ENCODE measurements around the gene TGOLN2. TPM values are rescaled to one million over a fixed set of nuclear protein-coding genes. Genes with fewer than 3 reads are reported as not detected.
A peak's percentile ranks its signal among the peaks of the same experiment; 100 is the strongest.
"Not testable (repeated sequence)": the region's sequence is repeated elsewhere in the genome, so short reads cannot be mapped to it uniquely, and the experiment has no call there.

Gene TGOLN2
- total RNA-seq, 1 donor from 2014 or later = 119 TPM

DNA sequence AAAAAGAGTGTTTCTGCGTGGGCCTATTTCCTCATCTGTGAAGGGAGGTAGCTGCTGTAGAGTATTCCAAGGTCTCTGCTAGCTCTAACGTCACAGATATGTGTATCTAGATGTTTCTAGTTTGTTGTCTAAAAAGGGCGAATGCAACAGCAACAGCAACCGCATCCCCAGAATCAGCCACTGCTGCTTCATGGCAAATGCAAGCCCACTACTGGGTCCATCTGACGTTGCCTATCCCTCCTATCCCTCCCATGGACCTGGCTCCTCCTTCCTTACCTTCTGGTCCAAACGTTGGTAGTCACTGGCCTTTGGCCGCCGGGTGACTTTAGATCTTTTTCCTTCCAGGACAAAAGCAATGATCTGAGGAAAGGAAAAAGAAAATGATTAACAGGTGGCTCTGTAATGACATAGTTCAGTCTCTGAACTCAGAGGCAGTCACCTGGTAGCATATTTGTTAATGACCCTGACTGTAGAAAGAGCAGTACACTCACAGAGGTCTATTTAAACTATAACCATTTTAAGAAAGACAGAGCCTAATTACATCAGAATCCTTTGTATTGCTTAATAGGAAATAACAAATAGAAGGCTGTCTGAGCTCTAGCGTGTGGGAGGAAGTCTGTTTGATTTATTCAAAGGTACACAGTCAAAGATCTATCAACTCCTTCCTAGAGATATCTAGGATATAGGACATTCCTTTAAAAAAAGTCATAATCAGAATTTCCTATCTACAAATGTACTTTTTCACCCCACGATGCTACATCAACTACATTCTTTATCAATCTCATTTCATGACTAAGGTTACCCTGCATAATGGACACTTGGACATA lies 2.9 kb downstream of the TGOLN2 start:
- Mint-ChIP-seq H3K36me3 (ENCODE audit: low read depth) (peaks cover 83% of the 10 kb centered on the region), H3K9me3 (no peaks in the 10 kb centered on the region), H3K4me1 (peaks cover 88% of the 10 kb centered on the region), H3K4me3 (peak overlapping the region; percentile 99), H3K27ac (no peak overlapping the region), H3K27me3 (no peaks in the 10 kb centered on the region)
- no peak for DNase-seq
- POLR2A ChIA-PET = interaction anchor here (0.6 to 3.4 kb wide), 5 partner anchors 94 to 1174 kb away, joined by 3 to 30 read pairs (median 5); partner anchors contain the start of genes RNF181 and SH2D6
- intact Hi-C loops (cut with micrococcal nuclease) = loop anchor here (5.0 to 10.0 kb wide), 4 partner anchors 292 to 1300 kb away; partner anchors contain the start of genes CHMP3, IMMT, MRPL35 and RNF103
- CTCF ChIA-PET = interaction anchor here (1.9 kb wide), 1 partner anchor 227 kb away, joined by 6 read pairs; no protein-coding TSS in a partner anchor
- ATAC-seq (ENCODE audit: low read depth) = no peak
- TF ChIP-seq, protein P1, sequence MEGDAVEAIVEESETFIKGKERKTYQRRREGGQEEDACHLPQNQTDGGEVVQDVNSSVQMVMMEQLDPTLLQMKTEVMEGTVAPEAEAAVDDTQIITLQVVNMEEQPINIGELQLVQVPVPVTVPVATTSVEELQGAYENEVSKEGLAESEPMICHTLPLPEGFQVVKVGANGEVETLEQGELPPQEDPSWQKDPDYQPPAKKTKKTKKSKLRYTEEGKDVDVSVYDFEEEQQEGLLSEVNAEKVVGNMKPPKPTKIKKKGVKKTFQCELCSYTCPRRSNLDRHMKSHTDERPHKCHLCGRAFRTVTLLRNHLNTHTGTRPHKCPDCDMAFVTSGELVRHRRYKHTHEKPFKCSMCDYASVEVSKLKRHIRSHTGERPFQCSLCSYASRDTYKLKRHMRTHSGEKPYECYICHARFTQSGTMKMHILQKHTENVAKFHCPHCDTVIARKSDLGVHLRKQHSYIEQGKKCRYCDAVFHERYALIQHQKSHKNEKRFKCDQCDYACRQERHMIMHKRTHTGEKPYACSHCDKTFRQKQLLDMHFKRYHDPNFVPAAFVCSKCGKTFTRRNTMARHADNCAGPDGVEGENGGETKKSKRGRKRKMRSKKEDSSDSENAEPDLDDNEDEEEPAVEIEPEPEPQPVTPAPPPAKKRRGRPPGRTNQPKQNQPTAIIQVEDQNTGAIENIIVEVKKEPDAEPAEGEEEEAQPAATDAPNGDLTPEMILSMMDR (IDR thresholded peaks at IDR 0.05) = no peak

DNA sequence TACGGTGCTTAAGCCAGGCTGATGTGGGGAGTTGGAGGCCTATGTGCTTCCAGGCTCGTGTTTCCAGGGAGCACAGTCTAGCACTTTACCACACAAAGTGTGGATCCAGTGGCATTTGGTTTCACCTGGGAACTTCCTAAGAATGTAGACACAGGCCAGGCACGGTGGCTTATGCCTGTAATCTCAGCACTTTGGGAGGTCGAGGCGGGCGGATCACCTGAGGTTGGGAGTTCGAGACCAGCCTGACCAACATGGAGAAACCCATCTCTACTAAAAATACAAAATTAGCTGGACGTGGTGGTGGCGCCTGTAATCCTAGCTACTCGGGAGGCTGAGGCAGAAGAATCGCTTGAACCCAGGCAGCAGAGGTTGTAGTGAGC lies 3.8 kb downstream of the TGOLN2 start:
- Mint-ChIP-seq H3K36me3 (ENCODE audit: low read depth) (peaks cover 89% of the 10 kb centered on the region), H3K4me3 (peak overlapping the region; percentile 28), H3K4me1 (peaks cover 89% of the 10 kb centered on the region)
- H3K27me3 Mint-ChIP-seq; DNase-seq; ATAC-seq (ENCODE audit: low read depth); H3K9me3 Mint-ChIP-seq; H3K27ac Mint-ChIP-seq: not testable (repeated sequence)
- intact Hi-C loops (cut with micrococcal nuclease) = loop anchor here (10.0 kb wide), 2 partner anchors 1241 to 1301 kb away; partner anchors contain the start of genes CHMP3 and RNF103
- POLR2A ChIA-PET = interaction anchor here (0.7 kb wide), 2 partner anchors 272 to 374 kb away, joined by 4 to 5 read pairs; partner anchors contain the start of gene RNF181
- CTCF ChIA-PET = interaction anchor here (1.0 kb wide), 1 partner anchor 313 kb away, joined by 3 read pairs; no protein-coding TSS in a partner anchor

DNA sequence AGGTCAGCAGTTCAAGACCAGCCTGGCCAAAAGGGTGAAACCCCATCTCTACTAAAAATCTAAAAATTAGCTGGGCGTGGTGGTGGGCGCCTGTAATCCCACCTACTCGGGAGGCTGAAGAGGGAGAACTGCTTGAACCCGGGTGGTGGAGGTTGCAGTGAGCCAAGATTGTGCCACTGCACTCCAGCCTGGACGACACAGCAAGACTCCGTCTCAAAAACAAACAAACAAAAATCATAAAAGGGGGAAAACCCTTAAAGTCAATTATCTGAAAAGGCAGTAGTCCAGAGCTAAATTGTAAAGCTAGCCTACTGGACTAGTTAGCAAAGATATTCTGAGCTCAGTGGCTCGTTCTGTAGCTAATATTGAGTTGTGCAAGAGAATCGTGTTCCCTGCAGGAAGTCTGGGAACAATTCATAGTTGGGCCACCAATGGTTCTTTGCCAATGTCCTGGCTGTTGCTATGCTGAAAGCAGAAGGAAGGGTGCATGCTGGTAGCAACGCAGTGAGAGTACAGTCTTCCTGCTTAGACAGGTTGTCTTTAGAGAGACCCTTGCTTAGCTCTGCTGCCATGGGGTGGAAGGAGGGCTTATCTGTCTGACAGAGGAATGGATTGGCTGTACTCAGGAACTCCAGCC lies 4.3 kb downstream of the TGOLN2 start:
- ChIA-PET CTCF (interaction anchor here (1.0 kb wide), 1 partner anchor 314 kb away, joined by 3 read pairs; no protein-coding TSS in a partner anchor), POLR2A (no interaction called here)
- intact Hi-C loops (cut with micrococcal nuclease) = loop anchor here (10.0 kb wide), 2 partner anchors 1241 to 1301 kb away; partner anchors contain the start of genes CHMP3 and RNF103
- no peak for DNase-seq
- H3K4me3 Mint-ChIP-seq = peak overlapping the region; percentile 28
- no peaks in the 10 kb centered on the region for H3K27me3 Mint-ChIP-seq
- H3K4me1 Mint-ChIP-seq = peaks cover 90% of the 10 kb centered on the region
- no peaks in the 10 kb centered on the region for H3K9me3 Mint-ChIP-seq
- H3K36me3 Mint-ChIP-seq (ENCODE audit: low read depth) = peaks cover 94% of the 10 kb centered on the region
- H3K27ac Mint-ChIP-seq = no peak overlapping the region
- TF ChIP-seq, protein P1 (IDR thresholded peaks at IDR 0.05) = no peak
- no peak for ATAC-seq (ENCODE audit: low read depth)

DNA sequence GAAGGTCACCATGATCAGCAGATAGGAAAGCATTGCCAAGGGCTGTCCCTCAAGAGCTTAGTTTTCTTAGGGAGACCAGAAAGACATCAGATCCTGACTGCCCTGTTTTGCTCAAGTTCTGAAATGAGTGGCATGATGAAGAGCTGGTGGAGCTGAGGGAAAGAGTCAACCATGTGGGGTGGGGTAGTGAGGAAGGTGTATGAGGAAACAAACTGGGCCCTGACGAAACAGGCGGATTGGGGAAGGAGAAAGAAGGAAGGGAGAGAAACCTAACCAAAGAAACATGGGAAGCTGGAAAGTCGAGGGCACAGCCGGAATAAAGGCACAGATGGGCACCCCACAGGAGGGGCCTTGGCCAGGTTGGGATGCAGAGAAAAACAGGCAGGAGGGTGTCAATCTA lies 8.0 kb downstream of the TGOLN2 start:
- intact Hi-C loops (cut with micrococcal nuclease) = loop anchor here (10.0 kb wide), 2 partner anchors 1245 to 1305 kb away; partner anchors contain the start of genes CHMP3 and RNF103

More for the DNA sequence above, 8.0 kb downstream of the TGOLN2 start:
- Mint-ChIP-seq H3K27ac (peak overlapping the region; percentile 8), H3K36me3 (ENCODE audit: low read depth) (peaks cover 86% of the 10 kb centered on the region), H3K27me3 (no peaks in the 10 kb centered on the region), H3K4me3 (no peak overlapping the region), H3K4me1 (peaks cover 62% of the 10 kb centered on the region), H3K9me3 (no peaks in the 10 kb centered on the region)
- ChIA-PET POLR2A (interaction anchor here (2.8 kb wide), 1 partner anchor 9 kb away, joined by 11 read pairs; the partner anchor contains the start of gene TGOLN2), CTCF (interaction anchor here (1.4 kb wide), 1 partner anchor 19 kb away, joined by 4 read pairs; no protein-coding TSS in a partner anchor)
- ATAC-seq (ENCODE audit: low read depth) (no peak), DNase-seq (no peak)
- TF ChIP-seq, protein P1 (IDR thresholded peaks at IDR 0.05) = no peak
